DMS53 treated with DMSO at 0.1 percent for 48 hours (cell line): Measurements from ENCODE around the gene PIK3CD.
"Not testable (repeated sequence)": the region's sequence is repeated elsewhere in the genome, so short reads cannot be mapped to it uniquely, and the experiment has no call there.

Experiments
- DNase-seq: peaks from one replicate; lab custom pipeline; 2025; ENCODE audit not compliant: unreplicated experiment; lab: John Stamatoyannopoulos, UW

PIK3CD gene

GRCh38 chr1:9618909-9619679 is 32.4 kb upstream of the PIK3CD start:
- no peak for DNase-seq

- DNase-seq = no peak
Measured at GRCh38 chr1:9621032-9621431, 30.5 kb upstream of the PIK3CD start.

GRCh38 chr1:9624081-9624480 is 27.4 kb upstream of the PIK3CD start:
- DNase-seq = no peak

GRCh38 chr1:9625030-9625429 is 26.5 kb upstream of the PIK3CD start:
- not testable (repeated sequence) for DNase-seq

- DNase-seq = no peak
Measured at GRCh38 chr1:9626201-9626608, 25.3 kb upstream of the PIK3CD start.

GRCh38 chr1:9628541-9629444 is 22.7 kb upstream of the PIK3CD start:
- no peak for DNase-seq

- no peak for DNase-seq
Measured at GRCh38 chr1:9629445-9630201, 21.9 kb upstream of the PIK3CD start.

- DNase-seq = no peak
Measured at GRCh38 chr1:9630331-9631111, 21.0 kb upstream of the PIK3CD start.

- DNase-seq = no peak
Measured at GRCh38 chr1:9631613-9632012, 19.9 kb upstream of the PIK3CD start.

GRCh38 chr1:9633493-9633892 is 18.0 kb upstream of the PIK3CD start:
- no peak for DNase-seq

- DNase-seq = no peak
Measured at GRCh38 chr1:9634582-9634981, 16.9 kb upstream of the PIK3CD start.

GRCh38 chr1:9639227-9639626 is 12.3 kb upstream of the PIK3CD start:
- no peak for DNase-seq

- no peak for DNase-seq
Measured at GRCh38 chr1:9643351-9644256, 7.9 kb upstream of the PIK3CD start.

- DNase-seq = no peak
Measured at GRCh38 chr1:9646037-9646436, 5.5 kb upstream of the PIK3CD start.

- no peak for DNase-seq
Measured at GRCh38 chr1:9648171-9648570, 3.4 kb upstream of the PIK3CD start.

GRCh38 chr1:9649769-9650168 is 1.8 kb upstream of the PIK3CD start:
- DNase-seq = no peak

GRCh38 chr1:9651220-9651564 is 339 bp upstream of the PIK3CD start:
- no peak for DNase-seq

GRCh38 chr1:9652379-9653209 is 1.1 kb downstream of the PIK3CD start:
- no peak for DNase-seq

GRCh38 chr1:9653210-9653490 is 1.6 kb downstream of the PIK3CD start:
- no peak for DNase-seq
